ENCODE measurements around the gene PARN. TPM values are rescaled to one million over a fixed set of nuclear protein-coding genes. Genes with fewer than 3 reads are reported as not detected.

Gene PARN
- total and polyA plus RNA-seq, 2 of the 8 experiments (the other 6 are each of a cell fraction or from before 2014, with no cell fraction given): 24.5 to 44.6 TPM

DNA sequence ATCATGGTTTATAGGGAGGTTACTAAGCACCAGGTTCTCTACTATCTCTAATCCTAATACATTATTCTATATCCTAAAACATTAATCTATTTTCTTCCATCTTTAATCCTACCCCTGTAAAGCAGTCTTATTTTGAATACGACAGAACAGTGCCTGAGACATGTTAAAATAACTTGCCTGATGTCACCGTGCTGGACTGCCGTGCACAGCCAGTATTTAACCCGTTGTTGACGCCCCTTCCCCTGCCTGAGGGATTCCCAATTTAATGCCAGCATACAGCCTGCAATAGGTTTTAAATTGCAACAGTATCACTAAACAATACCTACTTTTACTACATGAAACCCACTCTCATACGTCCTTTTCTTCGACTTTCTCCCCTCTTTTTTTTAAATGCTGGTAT, 133.3 kb downstream of the PARN start:
- H2BK5ac ChIP-seq (ENCODE audit: low read depth, low read length): no peak overlapping the region
- H4K91ac ChIP-seq (replicated peaks; ENCODE audit: insufficient read length, low read length): no peak overlapping the region
- H3K23me2 ChIP-seq (ENCODE audit: low read depth, low read length): no peaks in the 10 kb centered on the region
- no peak overlapping the region for H2BK20ac ChIP-seq (ENCODE audit: low read length)
- TF ChIP-seq PHF8 (conservative IDR thresholded peaks at IDR 0.05; ENCODE audit: low read depth, low read length): no peak
- no peak overlapping the region for H2BK12ac ChIP-seq (ENCODE audit: low read depth, low read length)
- no peaks in the 10 kb centered on the region for H3K9me3 ChIP-seq (ENCODE audit: insufficient read depth in 2 of 2, low read depth in 1 of 2, low read length in 1 of 2)
- H3K18ac ChIP-seq (ENCODE audit: extremely low read depth, low read length): no peak overlapping the region
- no peak overlapping the region for H2AK5ac ChIP-seq (ENCODE audit: low read depth, low read length)
- H3K14ac ChIP-seq (ENCODE audit: insufficient read length): no peak overlapping the region
- no peak overlapping the region for H3K27ac ChIP-seq (ENCODE audit: low read depth, low read length)
- ChIA-PET CTCF (ENCODE audit: partially characterized antibody) (interaction anchor here (1.4 to 2.3 kb wide), 2 partner anchors 8 to 34 kb away, joined by 5 to 7 read pairs; no protein-coding TSS in a partner anchor), POLR2A (ENCODE audit: partially characterized antibody) (no interaction called here)
- no peak overlapping the region for H3K4me2 ChIP-seq (ENCODE audit: insufficient read depth in 1 of 2, low read depth in 2 of 2, low read length in 2 of 2)
- H4K20me1 ChIP-seq (replicated peaks in 1 of 2; ENCODE audit: control insufficient read depth in 1 of 2, insufficient read depth in 2 of 2, low read length in 2 of 2): no peaks in the 10 kb centered on the region
- H2BK120ac ChIP-seq (replicated peaks; ENCODE audit: low read depth, low read length): no peak overlapping the region
- no peak overlapping the region for H3K4ac ChIP-seq (replicated peaks; ENCODE audit: insufficient read length, low read depth, low read length)
- H3K9ac ChIP-seq (replicated peaks in 1 of 4; ENCODE audit: extremely low read depth in 1 of 4, low read depth in 3 of 4, low read length in 3 of 4): no peak overlapping the region
- no peak overlapping the region for H2AFZ ChIP-seq (ENCODE audit: low read length)
- DNase-seq (ENCODE audit: low read depth in 1 of 2, low spot score in 2 of 2): no peak
- no peaks in the 10 kb centered on the region for H3K27me3 ChIP-seq (replicated peaks in 1 of 4; ENCODE audit: control insufficient read depth in 3 of 4, extremely low read depth in 1 of 4, insufficient read depth in 3 of 4, low read length in 3 of 4)
- peaks cover 4% of the 10 kb centered on the region; the same call in 1 of the 2 replicates for H3K79me1 ChIP-seq (ENCODE audit: low read depth, low read length)
- WGBS, 2 experiments (ENCODE audit: extremely low coverage in 1 of 2, insufficient coverage in 1 of 2, insufficient read length in 1 of 2, insufficient replicate concordance in 2 of 2, low coverage in 1 of 2, low lambda C conversion rate in 2 of 2, missing lambda C conversion rate in 1 of 2): 93 to 100% methylated on average over 2 to 7 of the region's 7 CpGs
- H3K23ac ChIP-seq (ENCODE audit: insufficient read length): no peak overlapping the region
- H3K36me3 ChIP-seq (ENCODE audit: control insufficient read depth in 2 of 4, insufficient read depth in 4 of 4, low read length in 3 of 4): no peaks in the 10 kb centered on the region
- no peak for FAIRE-seq
- H3K79me2 ChIP-seq (ENCODE audit: control insufficient read depth in 1 of 2, insufficient read depth in 2 of 2, low read length in 2 of 2): no peaks in the 10 kb centered on the region
- no peak overlapping the region for H3K56ac ChIP-seq (replicated peaks; ENCODE audit: insufficient read length, low read depth, low read length)
- no peak overlapping the region for H4K5ac ChIP-seq (ENCODE audit: insufficient read length, low read depth, low read length)
- H3K4me3 ChIP-seq (ENCODE audit: extremely low read depth in 1 of 4, insufficient read depth in 2 of 4, low read depth in 3 of 4, low read length in 4 of 4): no peak overlapping the region
- no peak overlapping the region for H2BK15ac ChIP-seq (ENCODE audit: low read length)
- H3K4me1 ChIP-seq (replicated peaks in 1 of 4; ENCODE audit: control insufficient read depth in 3 of 4, insufficient read depth in 4 of 4, low read length in 3 of 4): peaks cover 5 to 17% (median 11%) of the 10 kb centered on the region in 4 experiments
- H4K8ac ChIP-seq (ENCODE audit: extremely low read depth, insufficient read depth, low read length): no peak overlapping the region
